Left lung (tissue), 14 donors: ENCODE measurements around the gene ZSWIM2. TPM values are rescaled to one million over a fixed set of nuclear protein-coding genes. Genes with fewer than 3 reads are reported as not detected.
A peak's percentile ranks its signal among the peaks of the same experiment; 100 is the strongest.
"Not testable (repeated sequence)": the region's sequence is repeated elsewhere in the genome, so short reads cannot be mapped to it uniquely, and the experiment has no call there.

Source experiments
- ATAC-seq: fragments of 200-7000 bp; cut with Tn5 transposase; one replicate; pipeline ENCODE4 v1.9.1; 2020; ENCODE audit warnings: moderate library complexity
- DNase-seq, 4 donors: peaks; one replicate each; pipeline ENCODE4 v3.0.0-alpha.2; 2013 to 2020
- H3K27ac ChIP-seq, 2 donors: fragments of 200-600 bp; sonication (generic) in 1 of 2; one replicate each; pipeline versions ENCODE4 v1.5.0 to v1.8.0; 2020 to 2021
- H3K27me3 ChIP-seq, 2 donors: fragments of 200-600 bp; sonication (generic) in 1 of 2; one replicate each; pipeline versions ENCODE4 v1.5.0 to v1.8.0; 2020 to 2021
- H3K36me3 ChIP-seq, 2 donors: fragments of 200-600 bp; sonication (generic) in 1 of 2; one replicate each; pipeline versions ENCODE4 v1.5.0 to v1.8.0; 2020 to 2021
- H3K4me1 ChIP-seq, 2 donors: fragments of 200-600 bp; one replicate each; pipeline ENCODE4 v1.8.0; 2021
- H3K4me3 ChIP-seq, 2 donors: fragments of 200-600 bp; sonication (generic) in 1 of 2; one replicate each; pipeline versions ENCODE4 v1.5.0 to v1.8.0; 2020 to 2021; ENCODE audit warnings: mild to moderate bottlenecking in 1 of 2
- H3K9me3 ChIP-seq, 2 donors: fragments of 200-600 bp; sonication (generic) in 1 of 2; one replicate each; pipeline versions ENCODE4 v1.5.0 to v1.8.0; 2020 to 2021
- intact Hi-C, 2 donors: fragments of 100-400 bp; cut with DNase I; formaldehyde crosslinking; loops; one replicate each; pipeline versions ENCODE4 v1.11.2 to v1.14.2; 2022
- long read RNA-seq, 12 donors: library from polyadenylated mRNA in 2 of 12; unstranded in 2 of 12; transcript quantifications; one replicate each; pipeline ENCODE4 v2.0.0 and lab custom pipeline, GENCODE V29; 2019 to 2026
- polyA plus RNA-seq, 6 donors: library from polyadenylated mRNA; unstranded; fragments of 120-200 nt; gene quantifications; one replicate each; pipeline ENCODE4 v1.2.1, GENCODE V29; 2013; ENCODE audit not compliant: insufficient read length in 6 of 6
- total RNA-seq, 2 donors: library from RNA; stranded (reverse); fragmentation: NEBNext Ultra II Directional; extraction: Animal tissue kit (Norgen Biotek cat#: 25700); gene quantifications; one replicate each; pipeline ENCODE4 v1.2.1, GENCODE V29; 2021
- TF ChIP-seq, protein P1 (sequence below), 2 donors: fragments of 200-600 bp; sonication (generic) in 1 of 2; IDR thresholded peaks; one replicate each; pipeline versions ENCODE4 v1.5.0 to v1.8.0; 2021; ENCODE audit warnings: antibody characterized with exemption in 2 of 2
- donor health status: DM: no; HTN: yes; CAD: no.
- donor health status: DM: no; HTN: no; CAD: no.

Gene ZSWIM2, protein sequence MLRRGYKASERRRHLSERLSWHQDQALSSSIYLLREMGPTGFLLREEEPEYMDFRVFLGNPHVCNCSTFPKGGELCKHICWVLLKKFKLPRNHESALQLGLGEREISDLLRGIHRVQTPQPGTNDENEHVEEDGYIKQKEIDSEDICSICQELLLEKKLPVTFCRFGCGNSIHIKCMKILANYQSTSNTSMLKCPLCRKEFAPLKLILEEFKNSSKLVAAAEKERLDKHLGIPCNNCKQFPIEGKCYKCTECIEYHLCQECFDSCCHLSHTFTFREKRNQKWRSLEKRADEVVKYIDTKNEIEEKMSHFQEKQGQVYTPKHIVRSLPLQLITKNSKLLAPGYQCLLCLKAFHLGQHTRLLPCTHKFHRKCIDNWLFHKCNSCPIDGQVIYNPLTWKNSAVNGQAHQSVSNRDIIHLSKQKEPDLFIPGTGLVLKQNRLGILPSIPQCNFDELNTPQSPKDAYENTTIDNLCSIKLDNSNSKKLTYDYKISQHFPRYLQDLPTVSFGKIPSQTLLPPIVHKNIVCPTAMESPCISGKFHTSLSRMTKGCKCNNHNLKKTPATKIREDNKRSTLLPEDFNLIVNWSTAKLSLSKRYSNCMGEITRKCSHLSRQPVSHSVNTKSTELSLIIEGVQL
- not detected for total RNA-seq
- polyA plus RNA-seq, result not detected
- long read RNA-seq, donor 1, result 0 reads
- long read RNA-seq, donor 2, result 0 reads
- long read RNA-seq, donor 3, result 0 reads
- long read RNA-seq, donor 4, result 0 reads
- long read RNA-seq, donor 5, result 0 reads
- long read RNA-seq, donor 6, result 0 reads
- long read RNA-seq, donor 7, result 0 reads
- long read RNA-seq, donor 8, result 0 reads
- long read RNA-seq, donor 9, result 0 reads
- long read RNA-seq, donor 10, result 0 reads
- long read RNA-seq, donor 11, result 0 reads
- long read RNA-seq, donor 12, result 0 reads

GRCh38 chr2:186848873-186849578 lies at the start of gene ZSWIM2:
Gene ZSWIM2 (minus strand): TSS chr2:186849170. CDS start chr2:186849130, 40 bp downstream.
- H3K4me1 ChIP-seq, result peaks cover 0 to 5% of the 10 kb centered on the region in 2 donors
- H3K4me3 ChIP-seq, result peak within 1 kb of the TSS; percentile 29 to 36
- H3K36me3 ChIP-seq, result no peaks in the 10 kb centered on the region
- no peak within 1 kb of the TSS for H3K27ac ChIP-seq
- peak; percentile 42 to 86 (median 65) for DNase-seq
- ATAC-seq, result peak; percentile 77
- H3K9me3 ChIP-seq, result no peaks in the 10 kb centered on the region
- no peaks in the 10 kb centered on the region for H3K27me3 ChIP-seq
- TF ChIP-seq, protein P1, sequence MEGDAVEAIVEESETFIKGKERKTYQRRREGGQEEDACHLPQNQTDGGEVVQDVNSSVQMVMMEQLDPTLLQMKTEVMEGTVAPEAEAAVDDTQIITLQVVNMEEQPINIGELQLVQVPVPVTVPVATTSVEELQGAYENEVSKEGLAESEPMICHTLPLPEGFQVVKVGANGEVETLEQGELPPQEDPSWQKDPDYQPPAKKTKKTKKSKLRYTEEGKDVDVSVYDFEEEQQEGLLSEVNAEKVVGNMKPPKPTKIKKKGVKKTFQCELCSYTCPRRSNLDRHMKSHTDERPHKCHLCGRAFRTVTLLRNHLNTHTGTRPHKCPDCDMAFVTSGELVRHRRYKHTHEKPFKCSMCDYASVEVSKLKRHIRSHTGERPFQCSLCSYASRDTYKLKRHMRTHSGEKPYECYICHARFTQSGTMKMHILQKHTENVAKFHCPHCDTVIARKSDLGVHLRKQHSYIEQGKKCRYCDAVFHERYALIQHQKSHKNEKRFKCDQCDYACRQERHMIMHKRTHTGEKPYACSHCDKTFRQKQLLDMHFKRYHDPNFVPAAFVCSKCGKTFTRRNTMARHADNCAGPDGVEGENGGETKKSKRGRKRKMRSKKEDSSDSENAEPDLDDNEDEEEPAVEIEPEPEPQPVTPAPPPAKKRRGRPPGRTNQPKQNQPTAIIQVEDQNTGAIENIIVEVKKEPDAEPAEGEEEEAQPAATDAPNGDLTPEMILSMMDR (IDR thresholded peaks at IDR 0.05), result no peak
- intact Hi-C loops, result no loop called here

GRCh38 chr2:186896220-186896619 lies 47.2 kb upstream of the ZSWIM2 start:
- H3K27me3 ChIP-seq, ATAC-seq, H3K9me3 ChIP-seq, H3K27ac ChIP-seq, intact Hi-C loops, H3K36me3 ChIP-seq, DNase-seq, H3K4me3 ChIP-seq, H3K4me1 ChIP-seq: not testable (repeated sequence)

- no peak for ATAC-seq
- intact Hi-C loops, result no loop called here
- no peak for DNase-seq
- Histone ChIP-seq H3K27me3 (no peaks in the 10 kb centered on the region), H3K4me3 (no peak overlapping the region), H3K36me3 (no peaks in the 10 kb centered on the region), H3K4me1 (no peaks in the 10 kb centered on the region), H3K27ac (no peak overlapping the region), H3K9me3 (peaks cover 0 to 7% of the 10 kb centered on the region in 2 donors)
- TF ChIP-seq, protein P1 (IDR thresholded peaks at IDR 0.05), result no peak
Measured at GRCh38 chr2:186895451-186895850, 46.5 kb upstream of the ZSWIM2 start.

- no peak overlapping the region for H3K27ac ChIP-seq
- no peaks in the 10 kb centered on the region for H3K27me3 ChIP-seq
- peaks cover 0 to 7% of the 10 kb centered on the region in 2 donors for H3K9me3 ChIP-seq
- no peaks in the 10 kb centered on the region for H3K36me3 ChIP-seq
- TF ChIP-seq, protein P1 (IDR thresholded peaks at IDR 0.05), result no peak
- no peak for ATAC-seq
- DNase-seq, result no peak
- H3K4me1 ChIP-seq, result no peaks in the 10 kb centered on the region
- intact Hi-C loops, result no loop called here
- no peak overlapping the region for H3K4me3 ChIP-seq
Measured at GRCh38 chr2:186894478-186894877, 45.5 kb upstream of the ZSWIM2 start.

DNA sequence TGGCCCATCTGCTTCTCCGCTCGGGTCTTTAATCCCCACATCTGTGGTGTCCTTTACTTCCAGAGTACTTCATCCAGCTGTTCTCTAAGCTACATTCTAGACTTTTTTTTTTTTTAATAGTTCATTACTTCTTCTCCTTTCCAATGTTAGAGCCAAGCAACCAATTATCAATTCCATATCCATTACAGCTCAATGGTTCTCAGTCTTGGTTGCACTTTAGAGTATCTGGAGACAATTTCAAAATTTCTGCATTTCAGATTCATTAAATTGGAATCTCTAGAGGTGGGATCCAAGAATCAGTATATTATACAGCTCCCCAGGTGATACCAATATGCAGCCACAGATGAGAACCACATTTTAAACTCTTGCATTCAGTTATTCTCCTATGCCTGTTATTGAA lies 43.9 kb upstream of the ZSWIM2 start:
- intact Hi-C loops, result no loop called here
- TF ChIP-seq, protein P1 (IDR thresholded peaks at IDR 0.05), result no peak

More for the DNA sequence above, 43.9 kb upstream of the ZSWIM2 start:
- H3K9me3 ChIP-seq, result peaks cover 0 to 7% of the 10 kb centered on the region in 2 donors
- no peaks in the 10 kb centered on the region for H3K27me3 ChIP-seq
- DNase-seq (no peak), ATAC-seq (no peak)
- no peak overlapping the region for H3K4me3 ChIP-seq
- no peaks in the 10 kb centered on the region for H3K36me3 ChIP-seq
- H3K27ac ChIP-seq, result no peak overlapping the region
- H3K4me1 ChIP-seq, result no peaks in the 10 kb centered on the region
